Activated CD4-positive, alpha-beta T cell treated with anti-CD3 and anti-CD28 coated beads, Interleukin-2, amount 50 U/mL, for 4 hours (primary cell): ENCODE data around the gene COBLL1.
"Not testable (repeated sequence)": the region's sequence is repeated elsewhere in the genome, so short reads cannot be mapped to it uniquely, and the experiment has no call there.

Experiments used
- DNase-seq, 2 experiments: peaks; one replicate each; pipeline ENCODE4 v3.0.0-alpha.2; 2020

The COBLL1 gene

GRCh38 chr2:164859906-164860693, 18.5 kb upstream of the COBLL1 start:
- DNase-seq = not testable (repeated sequence)

- no peak for DNase-seq
Measured at GRCh38 chr2:164859251-164859818, 17.7 kb upstream of the COBLL1 start.

DNA sequence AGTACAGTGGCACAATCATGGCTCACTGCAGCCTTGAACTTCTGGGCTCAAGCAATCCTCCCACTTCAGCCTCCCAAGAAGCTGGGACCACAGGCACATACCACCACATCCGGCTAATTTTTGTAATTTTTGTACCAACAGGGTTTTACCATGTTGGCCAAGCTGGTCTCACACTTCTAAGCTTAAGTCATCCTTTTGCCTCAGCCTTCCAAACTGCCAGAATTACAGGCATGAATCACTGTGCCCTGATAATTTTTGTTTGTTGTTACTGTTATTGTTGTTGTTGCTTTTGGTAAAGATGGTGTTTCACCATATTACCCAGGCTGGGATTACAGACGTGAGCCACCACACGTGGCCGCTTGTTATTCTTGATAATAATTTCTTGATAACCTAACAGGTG, 10.5 kb upstream of the COBLL1 start:
- no peak for DNase-seq

DNA sequence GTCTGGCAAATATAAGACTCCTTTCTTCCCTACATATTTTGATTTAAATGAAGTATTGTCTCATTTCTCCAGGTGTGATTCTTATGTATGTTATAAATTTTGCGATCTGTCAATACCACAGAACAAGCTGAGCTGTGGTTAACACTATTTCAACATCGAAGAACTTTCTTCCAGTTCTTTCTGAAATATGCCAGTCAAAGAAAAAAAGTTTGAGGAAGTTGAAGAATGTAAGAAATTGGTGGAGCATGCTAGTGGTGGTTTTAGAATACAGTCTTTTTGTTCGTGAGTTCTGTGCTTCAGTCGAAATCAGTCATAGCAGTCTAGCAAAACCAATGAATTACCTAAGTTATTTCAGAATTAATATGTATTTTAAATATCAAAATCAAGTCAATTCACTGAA, 8.6 kb upstream of the COBLL1 start:
- no peak for DNase-seq

- no peak for DNase-seq
Measured at GRCh38 chr2:164849506-164849905, 7.9 kb upstream of the COBLL1 start.

DNA sequence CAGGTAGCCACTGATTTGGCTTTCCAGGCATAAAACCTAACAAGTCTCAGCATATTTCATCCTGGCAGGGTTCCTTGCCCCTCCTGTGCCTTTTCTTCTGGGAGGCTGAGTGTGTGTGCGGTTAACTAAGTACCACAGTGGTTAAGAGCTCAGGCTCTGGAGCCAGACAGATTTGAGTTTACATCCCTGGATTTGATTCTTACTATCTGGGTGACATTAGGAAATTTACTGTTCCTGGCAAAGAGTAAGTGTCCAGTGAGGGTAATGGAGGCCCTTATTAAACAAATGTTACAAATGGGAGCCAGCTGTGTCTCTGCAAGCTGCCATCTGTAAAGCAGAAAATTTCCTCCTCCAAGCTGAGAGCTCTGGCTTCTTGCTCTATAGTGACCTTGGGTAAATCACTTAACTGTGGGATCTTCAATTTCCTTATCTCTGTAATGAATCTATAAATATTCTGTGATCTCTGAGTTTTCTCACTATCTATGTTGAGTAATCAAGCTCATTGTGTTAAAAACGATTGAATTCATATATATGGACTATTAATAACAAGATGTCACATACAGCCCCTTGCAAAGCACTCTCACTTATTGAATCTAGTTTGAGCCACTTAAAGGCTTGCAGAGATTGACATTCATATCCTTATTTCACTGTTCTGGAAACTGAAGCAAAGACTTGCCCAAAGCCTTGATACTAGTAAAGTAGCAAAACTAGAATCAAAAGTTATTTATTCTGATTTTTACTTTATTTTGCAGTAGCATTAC, 6.5 kb upstream of the COBLL1 start:
- no peak for DNase-seq

GRCh38 chr2:164847291-164847690, 5.7 kb upstream of the COBLL1 start:
- no peak for DNase-seq

GRCh38 chr2:164846276-164846675, 4.7 kb upstream of the COBLL1 start:
- no peak for DNase-seq

GRCh38 chr2:164843346-164843911, 1.8 kb upstream of the COBLL1 start:
- DNase-seq = no peak

GRCh38 chr2:164842624-164842966, 972 bp upstream of the COBLL1 start:
- no peak for DNase-seq

DNA sequence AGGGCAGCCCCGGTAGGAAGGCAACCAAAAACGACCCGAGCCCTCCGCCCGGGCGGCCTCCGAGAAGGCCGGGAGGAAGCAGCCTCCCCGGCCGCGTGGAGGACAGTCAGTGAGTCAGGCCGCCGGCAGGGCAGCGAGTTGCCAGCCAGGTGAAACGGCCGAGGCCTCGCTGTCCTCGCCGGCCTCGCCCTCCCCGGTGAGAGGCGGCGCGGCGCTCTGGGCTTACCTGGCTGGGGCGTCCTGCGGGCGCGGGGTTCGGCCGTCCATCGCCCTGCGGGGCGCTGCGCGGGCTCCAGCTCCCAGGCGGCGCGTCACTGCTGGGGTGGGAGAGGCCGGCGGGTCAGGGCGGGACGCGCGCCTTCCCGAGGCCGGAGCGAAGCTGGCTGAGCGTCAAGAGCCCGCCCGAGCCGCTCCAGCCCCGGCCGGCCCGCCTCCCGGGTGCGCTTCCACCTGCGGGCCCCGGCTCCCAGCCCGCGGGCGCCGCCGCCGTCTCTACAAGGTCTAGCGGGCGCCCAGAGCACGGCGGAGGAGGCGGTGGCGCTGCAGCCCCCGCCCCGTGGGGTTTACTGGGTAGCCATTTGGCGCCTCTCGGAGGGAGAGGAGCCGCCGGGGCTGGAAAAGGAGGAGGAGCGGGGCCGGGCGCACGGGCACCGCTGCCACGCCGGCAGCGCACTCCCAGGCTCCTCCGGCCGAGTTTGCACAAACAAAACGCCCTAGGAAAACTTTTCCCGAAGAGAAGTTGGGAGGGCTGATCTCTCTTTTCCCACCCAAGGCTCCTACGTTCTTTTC, 499 bp downstream of the COBLL1 start:
- DNase-seq = no peak

- no peak for DNase-seq
Measured at GRCh38 chr2:164840458-164840929, 1.1 kb downstream of the COBLL1 start.

DNA sequence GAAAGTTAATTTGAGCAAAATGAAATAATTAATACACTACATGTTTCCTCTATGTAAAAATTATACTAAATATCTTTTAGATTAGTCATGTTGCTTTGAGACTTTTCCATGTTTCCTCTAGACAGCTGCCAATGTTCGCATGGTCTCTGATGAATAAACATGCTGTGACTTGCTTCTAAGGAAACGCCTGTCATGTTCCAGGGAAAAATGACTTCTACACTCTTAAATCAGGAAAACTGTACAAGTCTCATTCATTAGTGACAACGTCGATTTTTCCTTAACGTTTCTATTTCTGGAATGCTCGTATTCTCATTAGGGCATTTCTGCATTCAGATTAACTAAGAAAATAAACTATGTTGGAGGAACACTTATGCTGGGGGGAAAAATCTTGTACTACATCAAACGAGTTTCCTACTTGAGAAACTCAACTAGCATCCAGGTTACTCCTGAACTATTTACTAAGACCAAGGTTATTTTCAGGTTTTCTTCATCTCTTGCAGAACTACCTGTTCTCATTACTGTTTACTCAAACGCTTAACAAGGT, 1.6 kb downstream of the COBLL1 start:
- no peak for DNase-seq

- DNase-seq = no peak
Measured at GRCh38 chr2:164837807-164838206, 3.8 kb downstream of the COBLL1 start.

DNA sequence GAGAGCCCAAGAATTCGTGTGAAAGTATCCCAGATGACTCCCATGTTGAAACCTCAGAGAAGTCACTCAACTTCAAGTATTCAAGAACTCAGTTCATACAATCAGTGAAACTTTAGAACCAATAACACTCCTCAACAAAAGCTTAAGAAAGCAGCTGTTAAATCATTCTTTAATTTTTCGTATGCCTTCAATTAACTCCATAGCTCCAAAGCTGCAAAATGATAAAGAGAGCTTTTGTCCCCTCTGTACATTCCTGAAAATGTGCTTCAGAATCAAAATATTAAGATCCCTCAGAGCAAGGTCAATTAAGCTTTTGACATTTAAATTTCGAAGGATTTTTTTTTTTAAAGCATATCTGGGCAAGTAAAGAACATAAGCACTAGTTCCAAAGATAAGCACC, 4.7 kb downstream of the COBLL1 start:
- no peak for DNase-seq

- no peak for DNase-seq
Measured at GRCh38 chr2:164835302-164835701, 6.3 kb downstream of the COBLL1 start.

GRCh38 chr2:164831887-164832286, 9.7 kb downstream of the COBLL1 start:
- no peak for DNase-seq

DNA sequence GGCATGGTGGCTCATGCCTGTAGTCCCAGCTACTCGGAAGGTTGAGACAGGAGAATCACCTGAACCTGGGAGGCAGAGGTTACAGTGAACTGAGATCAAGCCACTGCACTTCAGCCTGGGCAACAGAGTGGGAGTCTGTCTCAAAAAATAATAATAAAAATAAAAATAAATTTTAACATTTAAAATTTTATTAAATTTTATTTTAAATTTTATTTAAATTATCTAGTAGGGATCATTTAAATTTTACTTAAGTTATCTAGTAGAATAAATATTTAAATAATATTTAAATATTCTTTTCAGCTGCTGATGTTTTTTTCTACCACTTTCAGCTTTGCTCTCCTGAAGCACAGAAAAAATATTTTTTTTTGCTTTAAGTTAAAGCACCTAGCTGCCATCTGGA, 10.4 kb downstream of the COBLL1 start:
- no peak for DNase-seq

GRCh38 chr2:164826293-164827243, 15.1 kb downstream of the COBLL1 start:
- DNase-seq = no peak

GRCh38 chr2:164824872-164825271, 16.8 kb downstream of the COBLL1 start:
- DNase-seq = no peak

DNA sequence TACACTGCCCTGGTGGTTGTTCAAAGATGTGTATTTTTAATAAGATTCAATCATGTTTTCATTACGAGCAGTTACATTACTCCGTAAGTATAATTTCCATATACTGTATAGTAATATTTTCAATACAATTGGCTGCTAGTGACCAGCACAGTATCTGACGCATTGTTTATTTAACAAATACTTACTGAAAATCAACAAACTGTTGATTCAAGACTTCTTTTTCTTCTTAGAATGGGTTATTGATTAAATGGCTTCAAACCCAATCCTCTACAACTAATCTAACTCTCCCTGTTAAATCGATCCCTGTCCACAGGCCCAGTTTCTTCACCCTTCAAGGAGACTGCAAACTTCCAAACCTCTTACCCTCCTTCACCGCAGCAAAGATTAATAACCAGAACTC, 18.5 kb downstream of the COBLL1 start:
- DNase-seq = no peak
